HG02798 (cell line): ENCODE data around the gene PLCB2.

Experiments
- ATAC-seq: cut with Tn5 transposase; IDR thresholded peaks from one replicate; pipeline ENCODE4 v1.9.1; 2021; ENCODE audit warnings: mild to moderate bottlenecking; ENCODE audit not compliant: unreplicated experiment, poor library complexity

PLCB2 gene

DNA sequence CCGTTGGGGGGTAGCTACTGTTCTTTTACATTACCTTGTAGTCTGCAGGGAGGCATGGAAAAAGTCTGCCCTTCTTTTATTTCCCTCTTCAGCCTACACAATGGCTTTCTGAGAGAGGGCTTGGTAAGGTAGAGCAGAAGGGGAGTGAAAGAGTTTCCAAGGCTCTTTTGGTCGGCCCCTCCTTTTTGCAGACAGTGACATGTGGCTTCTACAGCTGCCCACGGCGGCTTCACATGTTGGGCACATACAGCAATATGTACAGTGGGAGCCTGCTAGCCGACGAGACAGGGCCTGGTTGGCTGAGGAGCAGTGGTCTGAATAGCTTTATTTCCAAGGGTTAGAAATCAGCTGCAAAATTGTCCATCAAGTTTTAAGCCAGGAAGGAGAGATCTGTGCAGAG lies 19.7 kb upstream of the PLCB2 start:
- no peak for ATAC-seq

DNA sequence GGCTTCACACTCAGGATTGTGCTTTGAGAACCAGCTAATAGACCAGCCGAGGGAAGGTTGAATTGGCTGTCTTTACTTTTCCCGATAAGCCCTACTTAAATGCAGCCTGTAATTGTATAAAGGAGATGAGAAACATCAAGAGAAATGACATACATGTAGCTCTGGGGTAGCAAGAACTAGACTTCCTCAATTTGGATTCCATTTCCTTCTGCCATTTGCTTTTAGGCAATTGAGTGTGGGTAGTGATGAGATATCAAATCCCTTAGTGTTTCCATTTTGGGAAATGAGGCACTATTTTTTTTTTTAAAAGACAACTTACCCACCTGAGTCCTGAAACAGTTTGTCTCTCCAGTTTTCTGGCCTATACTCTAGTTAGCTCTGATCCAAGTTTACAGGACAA lies 18.0 kb upstream of the PLCB2 start:
- ATAC-seq = no peak

DNA sequence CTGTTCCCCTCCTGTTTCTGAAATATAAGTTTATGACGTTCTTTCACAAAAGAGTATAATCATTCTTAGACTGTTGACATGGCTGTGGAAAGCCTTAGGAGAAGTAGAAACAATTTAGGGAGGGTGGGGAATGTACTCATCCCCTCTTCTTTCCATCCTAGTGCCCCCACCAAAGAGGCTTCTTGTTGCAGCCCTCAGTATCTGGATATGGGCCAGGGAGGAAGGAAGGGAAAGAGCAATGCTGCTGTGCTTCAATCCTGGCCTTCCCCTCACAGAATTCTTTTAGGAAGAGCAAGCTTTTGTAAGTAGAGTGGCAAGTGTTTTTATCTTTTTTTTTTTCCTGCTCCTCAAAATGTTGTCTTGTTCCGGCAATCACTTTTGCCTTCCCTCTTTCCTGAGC lies 17.5 kb upstream of the PLCB2 start:
- no peak for ATAC-seq

- ATAC-seq = no peak
These were observed 16.5 kb upstream of the PLCB2 start for GRCh38 chr15:40323953-40324937.

DNA sequence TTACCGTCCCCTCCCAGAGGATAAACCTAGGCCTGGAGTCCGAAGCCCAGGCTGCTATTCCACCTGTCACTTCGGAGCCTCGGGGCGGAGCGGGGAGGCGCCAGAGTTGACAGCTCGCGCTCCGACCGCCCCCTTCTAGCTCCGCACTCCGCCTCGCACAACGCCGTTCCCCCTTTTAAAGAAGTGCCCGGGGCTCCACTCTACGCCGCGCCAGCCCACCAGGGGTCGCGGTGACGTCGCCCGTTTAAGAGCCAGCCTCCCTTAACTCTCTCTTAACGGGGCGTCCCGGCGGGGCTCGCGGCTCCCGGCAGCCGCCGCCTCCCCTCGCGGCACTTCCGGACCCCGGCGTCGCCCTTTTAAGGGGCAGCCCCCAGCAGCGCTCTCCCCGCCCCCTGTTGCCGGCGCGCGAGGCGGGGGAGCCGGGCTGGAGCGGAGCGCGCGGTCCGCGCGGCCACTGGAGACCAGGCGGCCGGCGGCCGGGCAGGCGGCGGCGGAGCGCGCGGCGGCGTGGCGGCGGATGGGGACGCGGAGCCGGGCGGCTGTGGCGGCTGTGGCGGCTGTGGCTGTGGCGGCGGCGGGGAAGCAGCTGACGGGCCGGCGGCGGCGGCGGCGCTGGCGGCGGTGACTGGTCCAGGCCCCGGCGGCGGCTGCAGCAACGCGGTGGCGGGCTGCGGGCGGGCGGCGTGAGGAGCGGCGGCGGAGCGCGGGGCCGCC lies 15.7 kb upstream of the PLCB2 start, which contains the start of gene INAFM2:
TSS of gene INAFM2 (plus strand) at position 454 of the 714 bp plus-strand sequence. CDS start 364 bp downstream, outside the sequence.
- peak; percentile 89 for ATAC-seq

- no peak for ATAC-seq
These were observed 14.9 kb upstream of the PLCB2 start for GRCh38 chr15:40322531-40323238.

DNA sequence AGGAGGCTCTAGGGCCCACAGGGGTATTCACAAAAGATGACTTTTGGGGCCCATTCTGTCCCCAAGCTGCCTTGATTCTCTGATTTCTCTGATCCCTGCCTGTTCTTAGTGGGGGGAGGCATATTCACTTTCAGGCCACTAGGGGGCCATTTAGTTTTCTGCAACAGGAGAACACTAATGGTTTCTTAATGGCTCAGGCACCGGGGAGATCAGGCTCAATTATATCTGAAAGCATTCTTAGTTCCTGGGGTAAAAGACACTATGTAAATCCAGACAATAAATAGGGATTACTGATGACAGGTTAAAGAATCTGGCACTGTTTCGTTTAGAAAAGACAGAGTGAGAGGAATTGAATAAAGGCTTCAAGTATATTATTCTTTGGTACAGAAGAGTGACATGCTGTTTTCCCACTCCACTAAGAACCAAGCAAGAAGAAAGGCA lies 13.2 kb upstream of the PLCB2 start:
- ATAC-seq = no peak

DNA sequence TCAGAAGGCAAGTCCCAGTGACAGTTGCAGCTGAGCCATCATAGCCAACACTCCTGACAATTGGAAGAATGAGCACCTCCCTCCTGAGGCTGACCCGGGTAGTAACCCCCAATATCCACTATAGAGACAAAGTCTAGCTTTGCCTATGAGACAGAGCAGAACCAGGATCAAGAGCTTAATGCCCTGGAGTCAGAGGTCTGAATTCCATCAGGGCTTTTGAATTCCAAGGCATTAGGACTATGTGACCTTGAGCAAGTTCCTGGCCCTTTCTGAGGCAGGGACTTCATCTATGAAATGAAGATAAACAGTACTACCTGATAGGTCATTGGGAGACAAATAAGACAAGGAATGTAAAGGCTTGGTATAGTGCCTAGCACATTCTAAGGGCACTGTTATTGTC lies 12.7 kb upstream of the PLCB2 start:
- ATAC-seq = no peak

DNA sequence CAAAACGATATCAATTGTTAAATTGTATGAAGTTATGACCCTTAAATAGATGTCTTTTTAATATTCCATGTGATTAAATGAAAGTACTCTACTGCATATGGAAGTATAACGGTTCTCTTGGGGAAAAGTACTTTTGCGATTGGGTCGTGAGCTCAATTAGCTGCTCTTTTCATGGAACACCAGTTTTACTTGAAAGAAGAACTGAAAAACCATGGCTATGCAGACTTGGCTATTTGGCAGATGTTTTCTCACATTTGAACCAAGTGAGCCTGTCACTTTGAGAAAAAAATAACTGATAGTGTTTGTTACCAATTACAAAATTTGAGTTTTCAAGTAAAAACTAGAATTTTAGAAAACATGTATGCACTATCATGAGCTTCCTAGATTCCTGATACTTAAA lies 9.8 kb upstream of the PLCB2 start:
- ATAC-seq = no peak

- ATAC-seq = no peak
These were observed 9.2 kb upstream of the PLCB2 start for GRCh38 chr15:40316931-40317330.

DNA sequence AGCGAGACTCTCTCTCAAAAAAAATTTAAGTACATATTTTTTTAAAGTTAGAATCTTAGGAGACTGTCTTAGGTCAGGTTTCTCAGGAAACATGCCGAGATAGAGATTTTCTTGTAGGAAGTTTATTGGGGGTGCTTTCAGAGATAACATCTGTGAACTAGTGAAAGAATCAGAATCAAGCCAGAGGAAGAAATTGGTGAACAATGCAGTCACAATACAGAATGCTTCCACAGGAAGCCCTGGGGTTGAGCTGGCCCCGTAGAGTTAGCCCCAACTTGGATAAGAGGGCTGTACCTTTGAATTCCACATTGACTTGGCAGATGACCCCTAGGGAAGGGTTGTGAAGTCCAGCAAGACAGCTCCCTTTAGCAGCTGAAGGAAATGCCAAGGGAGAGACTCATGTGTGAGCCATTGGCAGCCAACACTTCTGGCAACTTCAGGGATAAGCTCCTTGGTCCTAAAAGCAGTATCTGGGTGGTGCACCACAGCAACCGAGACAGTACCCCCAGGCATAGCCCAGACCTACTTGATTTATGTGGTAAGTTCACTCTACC lies 7.1 kb upstream of the PLCB2 start:
- no peak for ATAC-seq

DNA sequence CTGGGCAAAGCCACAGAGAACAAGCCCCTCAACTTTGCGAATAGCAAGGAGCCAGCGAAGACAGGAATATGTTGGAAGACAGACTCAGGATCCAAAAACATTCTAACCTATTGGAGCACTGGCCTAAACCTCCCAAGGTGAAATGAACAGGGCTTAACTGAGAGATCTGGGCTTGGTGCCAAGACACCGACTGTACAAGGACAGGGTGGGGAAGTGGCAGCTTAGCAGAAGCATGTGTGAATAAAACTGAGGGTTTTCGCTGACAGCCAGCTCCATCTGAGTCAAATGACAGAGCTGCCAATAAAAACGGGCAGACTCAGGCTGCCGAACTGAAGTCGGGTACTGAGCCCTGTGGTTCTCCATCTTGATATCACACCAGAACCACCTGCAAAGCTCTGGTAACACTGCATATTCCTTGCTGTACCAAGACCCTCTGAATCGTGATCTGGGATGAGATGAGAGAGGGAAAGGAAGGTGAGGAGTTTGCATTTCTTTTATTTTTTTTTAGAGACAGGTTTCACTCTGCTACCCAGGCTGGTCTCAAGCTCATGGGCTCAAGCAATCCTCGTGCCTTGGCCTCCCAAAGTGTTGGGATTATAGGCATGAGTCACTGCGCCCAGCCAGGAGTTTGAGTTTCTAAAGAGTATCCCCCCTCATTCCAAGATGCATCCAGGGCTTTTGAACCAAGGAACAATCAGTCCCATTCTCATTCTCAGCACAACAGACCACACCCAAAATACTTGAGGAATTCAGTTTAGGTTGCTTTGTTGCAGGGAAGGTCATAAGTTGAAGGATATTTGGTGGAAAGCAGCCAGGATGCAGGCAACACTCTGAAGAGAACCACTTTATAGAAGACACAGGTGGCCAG lies 6.0 kb upstream of the PLCB2 start:
- ATAC-seq = no peak

GRCh38 chr15:40312370-40313158 lies 4.8 kb upstream of the PLCB2 start:
- ATAC-seq = no peak

DNA sequence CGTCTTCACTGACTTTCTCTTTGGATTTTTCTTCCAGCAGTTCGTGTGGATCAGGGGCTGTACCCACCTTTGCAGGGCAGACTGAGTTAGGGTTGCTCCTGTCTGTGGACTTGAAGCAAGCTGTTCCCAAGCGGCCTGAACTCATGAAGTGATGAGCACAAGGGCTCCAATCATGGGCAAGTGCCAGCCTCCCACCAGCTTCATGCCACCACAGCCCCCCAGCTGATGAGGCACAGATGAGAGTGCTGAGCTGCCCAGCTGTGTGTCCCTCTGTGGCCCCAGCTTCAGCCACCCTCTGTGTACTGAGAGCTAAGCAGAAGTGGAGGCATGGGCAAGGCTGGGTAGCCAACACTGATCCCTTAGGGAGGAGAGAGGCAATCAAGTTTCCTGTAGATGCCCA lies 3.3 kb upstream of the PLCB2 start:
- ATAC-seq = no peak

DNA sequence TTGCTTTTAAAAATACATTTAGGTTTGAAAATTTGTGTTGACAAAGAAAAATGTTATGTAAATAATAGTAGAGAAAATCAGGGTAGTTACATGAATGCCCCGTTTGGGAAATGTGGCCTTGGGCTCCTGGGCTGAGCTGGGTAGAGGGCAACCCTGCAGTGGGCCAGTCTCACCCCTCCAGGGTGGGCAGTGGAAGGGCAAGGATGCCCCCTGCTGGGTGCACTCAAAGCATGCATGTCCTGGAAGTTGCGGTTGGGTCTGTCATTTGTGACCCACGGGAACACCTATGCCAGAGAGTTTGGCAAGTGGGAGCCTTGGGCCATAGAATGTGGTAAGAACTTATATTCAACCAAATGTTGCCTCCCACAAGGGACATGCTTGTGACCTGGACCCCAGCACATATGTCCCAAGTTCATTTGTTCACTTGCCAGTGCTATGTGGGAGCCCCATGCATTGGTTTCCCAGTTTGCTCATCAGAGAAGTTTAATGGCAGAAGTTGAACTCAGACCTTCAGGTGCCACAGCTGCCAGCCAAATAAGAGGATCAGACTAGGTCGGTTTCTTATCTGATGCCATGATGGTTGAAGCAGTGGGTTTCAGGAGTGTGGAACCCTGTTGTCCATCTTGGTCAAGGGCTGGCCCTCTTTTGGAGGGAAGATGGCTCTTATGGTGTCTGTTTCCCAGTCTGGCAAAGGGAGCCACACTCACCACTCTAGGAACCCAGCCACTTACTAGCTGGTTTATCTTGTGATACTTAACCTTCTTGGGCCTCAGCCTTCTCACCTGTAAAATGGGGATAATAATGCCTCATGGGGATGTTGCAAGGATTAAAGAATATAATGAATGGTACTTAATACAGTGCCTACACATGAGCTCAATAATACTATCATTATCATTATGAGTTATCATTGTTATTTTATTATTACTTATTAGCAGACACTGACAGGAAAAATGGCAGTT lies 2.5 kb upstream of the PLCB2 start:
- ATAC-seq = no peak

DNA sequence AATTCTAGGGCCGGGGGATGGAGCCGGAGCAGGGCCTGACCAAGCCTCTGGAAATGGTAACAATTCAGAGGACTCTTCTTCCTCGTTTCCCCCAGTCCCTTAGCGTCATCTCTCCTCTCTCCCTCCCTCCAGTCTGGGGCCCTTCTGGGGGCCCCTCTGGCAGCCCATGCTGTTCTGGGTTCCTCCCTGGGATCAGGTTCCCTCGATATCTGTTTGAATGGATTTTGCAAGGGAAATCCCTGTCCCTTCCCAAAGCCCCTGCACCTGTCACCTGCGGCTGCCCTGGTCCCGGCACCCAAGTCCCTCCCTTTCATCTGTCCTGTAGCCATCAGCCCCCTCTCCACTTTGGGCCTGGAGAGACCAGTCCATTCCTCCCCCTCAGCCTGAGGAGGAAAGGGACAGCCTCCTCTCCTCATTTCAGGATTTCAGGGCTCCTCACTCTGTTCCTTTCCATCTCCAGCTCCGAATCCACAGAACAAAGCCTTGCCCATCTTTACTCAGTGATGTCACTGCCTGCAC lies 1.7 kb upstream of the PLCB2 start:
- no peak for ATAC-seq

DNA sequence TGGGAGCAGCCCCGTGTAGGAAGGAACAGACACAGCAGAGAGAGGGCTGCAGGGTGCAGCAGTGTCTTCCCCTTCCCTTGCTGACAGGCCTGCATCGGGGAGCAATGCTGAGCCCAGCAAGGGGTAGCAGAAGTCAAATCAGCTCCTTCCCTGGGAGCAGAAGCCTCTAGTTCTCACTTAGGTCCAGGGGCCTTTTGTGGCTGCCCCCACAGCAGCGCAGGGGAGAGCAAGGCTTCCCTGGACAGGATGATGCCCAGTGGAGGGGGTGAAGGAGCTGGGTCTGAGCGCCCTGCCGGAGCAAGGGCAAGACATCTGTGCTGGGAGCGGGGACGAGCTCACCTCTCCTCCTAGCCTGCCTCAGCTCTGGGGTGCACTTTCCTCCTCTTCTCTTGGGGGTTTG lies 827 bp downstream of the PLCB2 start:
- no peak for ATAC-seq
